IMR-90 (cell line): Measurements from ENCODE around the gene BLOC1S5. TPM values are rescaled to one million over a fixed set of nuclear protein-coding genes. Genes with fewer than 3 reads are reported as not detected.

ENCODE experiments used
- ATAC-seq: fragments of 200-7000 bp; cut with Tn5 transposase; 2 replicates; pipeline ENCODE4 v1.9.1; 2020; ENCODE audit warnings: low read depth, mild to moderate bottlenecking, moderate library complexity
- BruUV-seq: library from RNA; stranded (reverse); fragments of 400-500 nt; replicated peaks from 2 replicates; lab custom pipeline; 2021; lab: Mats Ljungman, UMichigan
- CTCF ChIA-PET: fragments of 300-600 bp; formaldehyde crosslinking; extraction: SDS; loops from one replicate; lab custom pipeline; 2021; ENCODE audit warnings: antibody characterized with exemption; lab: Yijun Ruan, JAX
- POLR2A ChIA-PET: fragments of 300-600 bp; sonication (Branson Sonifier 250); formaldehyde crosslinking; loops from one replicate; lab custom pipeline; 2022; ENCODE audit warnings: antibody characterized with exemption; ENCODE audit not compliant: unreplicated experiment; lab: Charles Lee
- DNase-seq: peaks from one replicate; pipeline ENCODE4 v3.0.0; 2013
- H2AFZ ChIP-seq: replicated peaks from 2 replicates; pipeline ENCODE3; 2013; ENCODE audit warnings: low read length, mild to moderate bottlenecking; ENCODE audit not compliant: poor library complexity
- H2AK5ac ChIP-seq: 2 replicates; pipeline ENCODE4 v1.6.1; 2013; ENCODE audit warnings: low read depth, low read length, inconsistent platforms
- H2AK9ac ChIP-seq: replicated peaks from 2 replicates; pipeline ENCODE3; 2013; ENCODE audit warnings: mild to moderate bottlenecking, low read depth, low read length, moderate library complexity; ENCODE audit not compliant: poor library complexity
- H2BK120ac ChIP-seq: 2 replicates; pipeline ENCODE4 v1.6.1; 2013; ENCODE audit warnings: low read depth, low read length, inconsistent platforms
- H2BK15ac ChIP-seq: 3 replicates; pipeline ENCODE4 v1.6.1; 2013; ENCODE audit warnings: low read depth, low read length, inconsistent platforms
- H2BK20ac ChIP-seq: 2 replicates; pipeline ENCODE4 v1.6.1; 2013; ENCODE audit warnings: low read depth, mild to moderate bottlenecking, inconsistent platforms, low read length, moderate library complexity
- H2BK5ac ChIP-seq: 2 replicates; pipeline ENCODE4 v1.6.1; 2013; ENCODE audit warnings: mild to moderate bottlenecking, low read depth, low read length, inconsistent platforms; ENCODE audit not compliant: poor library complexity, severe bottlenecking
- H3K14ac ChIP-seq: replicated peaks from 2 replicates; pipeline ENCODE4 v1.6.1; 2013; ENCODE audit warnings: low read depth, low read length, inconsistent platforms
- H3K18ac ChIP-seq: 2 replicates; pipeline ENCODE4 v1.6.1; 2013; ENCODE audit warnings: low read depth, low read length, control low read depth
- H3K23ac ChIP-seq: 2 replicates; pipeline ENCODE4 v1.6.1; 2013; ENCODE audit warnings: low read depth, low read length, inconsistent platforms
- H3K27ac ChIP-seq: 2 replicates; pipeline ENCODE4 v1.5.1; 2013; ENCODE audit warnings: mild to moderate bottlenecking, control low read depth, low read length; ENCODE audit not compliant: insufficient read depth
- H3K27me3 ChIP-seq: 2 replicates; pipeline ENCODE4 v1.6.1; 2013; ENCODE audit warnings: low read length; ENCODE audit not compliant: control insufficient read depth, insufficient read depth
- H3K36me3 ChIP-seq: 2 replicates; pipeline ENCODE4 v1.6.1; 2013; ENCODE audit warnings: low read length, mixed read lengths; ENCODE audit not compliant: control insufficient read depth, insufficient read depth
- H3K4ac ChIP-seq: 2 replicates; pipeline ENCODE4 v1.6.1; 2013; ENCODE audit warnings: low read depth, low read length, inconsistent platforms
- H3K4me1 ChIP-seq: 2 replicates; pipeline ENCODE4 v1.6.1; 2013; ENCODE audit warnings: low read length, mixed read lengths; ENCODE audit not compliant: control insufficient read depth, insufficient read depth
- H3K4me2 ChIP-seq: 2 replicates; pipeline ENCODE4 v1.6.1; 2013; ENCODE audit warnings: low read depth, mild to moderate bottlenecking, control low read depth, low read length, moderate library complexity
- H3K4me3 ChIP-seq: 2 replicates; pipeline ENCODE4 v1.5.1; 2013; ENCODE audit warnings: low read depth, mild to moderate bottlenecking, control low read depth, low read length, moderate library complexity; ENCODE audit not compliant: insufficient read depth
- H3K56ac ChIP-seq: 2 replicates; pipeline ENCODE4 v1.6.1; 2013; ENCODE audit warnings: low read length, inconsistent platforms; ENCODE audit not compliant: insufficient read depth; ENCODE audit errors: extremely low read depth
- H3K79me1 ChIP-seq, 2 experiments: 2 replicates each; pipeline ENCODE4 v1.6.1; 2013; ENCODE audit warnings: low read length in 2 of 2, inconsistent platforms in 1 of 2, low read depth in 1 of 2
- H3K9ac ChIP-seq: 2 replicates; pipeline ENCODE4 v1.6.1; 2013; ENCODE audit warnings: low read depth, low read length, control low read depth
- H3K9me1 ChIP-seq: 2 replicates; pipeline ENCODE4 v1.6.1; 2013; ENCODE audit warnings: low read length, inconsistent platforms; ENCODE audit not compliant: insufficient read depth
- H3K9me3 ChIP-seq: 2 replicates; pipeline ENCODE4 v1.6.1; 2013; ENCODE audit warnings: low read length; ENCODE audit not compliant: control insufficient read depth, insufficient read depth
- H4K20me1 ChIP-seq: 2 replicates; pipeline ENCODE4 v1.6.1; 2013; ENCODE audit warnings: low read length, inconsistent platforms; ENCODE audit not compliant: insufficient read depth
- H4K5ac ChIP-seq: 2 replicates; pipeline ENCODE4 v1.6.1; 2013; ENCODE audit warnings: mild to moderate bottlenecking, low read depth, low read length, control low read depth
- H4K8ac ChIP-seq, 2 experiments: 2 replicates each; pipeline ENCODE4 v1.6.1; 2013; ENCODE audit warnings: low read depth in 2 of 2, low read length in 2 of 2, control low read depth in 1 of 2, inconsistent platforms in 1 of 2
- H4K91ac ChIP-seq: 2 replicates; pipeline ENCODE4 v1.6.1; 2013; ENCODE audit warnings: low read depth, low read length, inconsistent platforms; ENCODE audit not compliant: insufficient read depth
- CEBPB ChIP-seq: IDR thresholded peaks from 2 replicates; pipeline ENCODE4 v1.6.1; 2012; ENCODE audit warnings: low read depth, low read length, improper control_type of control experiment
- FOS ChIP-seq: fragments of 150-350 bp; IDR thresholded peaks from 2 replicates; pipeline ENCODE4 v1.6.1; 2016; ENCODE audit warnings: low read depth, low read length
- MAZ ChIP-seq: IDR thresholded peaks from 2 replicates; pipeline ENCODE4 v1.6.1; 2012; ENCODE audit warnings: low read depth, mild to moderate bottlenecking, low read length, improper control_type of control experiment, moderate library complexity, borderline replicate concordance
- MXI1 ChIP-seq: IDR thresholded peaks from 2 replicates; pipeline ENCODE4 v1.6.1; 2012; ENCODE audit warnings: low read depth, mild to moderate bottlenecking, low read length, moderate library complexity, borderline replicate concordance
- WGBS, 2 experiments: methylation state at CpG; one replicate each; pipeline versions ENCODE4 v1.1.5 to v1.1.7; 2013; ENCODE audit warnings: missing lambda C conversion rate in 2 of 2; ENCODE audit not compliant: insufficient read length in 1 of 2; ENCODE audit errors: extremely low coverage in 2 of 2; 5-methylcytosine and 5-hydroxymethylcytosine counted together
- dilution Hi-C: fragments of 300-500 bp; cut with HindIII; formaldehyde crosslinking; loops from one replicate; pipeline ENCODE4 v1.14.3; 2018; ENCODE audit warnings: low sequenced_read_pairs; ENCODE audit not compliant: unreplicated experiment
- in situ Hi-C: fragments of 300-500 bp; cut with MboI; formaldehyde crosslinking; loops from 3 replicates; pipeline ENCODE4 v1.14.3; 2019; ENCODE audit warnings: low sequenced_read_pairs, inconsistent platforms, mixed read lengths
- intact Hi-C: fragments of 100-400 bp; cut with micrococcal nuclease; formaldehyde crosslinking; loops from 2 replicates; pipeline ENCODE4 v1.10.0; 2022
- polyA plus RNA-seq, 3 experiments: library from polyadenylated mRNA; depleted of rRNA; stranded (reverse); fragments of >200 nt; gene quantifications; 2 replicates each; pipeline ENCODE4 v1.2.3, GENCODE V29; 2012; ENCODE audit warnings: low replicate concordance in 1 of 3
- total RNA-seq: library from RNA; depleted of rRNA; stranded (reverse); fragments of >200 nt; gene quantifications from 2 replicates; pipeline ENCODE4 v1.2.3, GENCODE V29; 2012

The BLOC1S5 gene
- total and polyA plus RNA-seq, 2 of the 4 experiments (the other 2 are of a cell fraction), result 4.8 to 17.2 TPM

DNA sequence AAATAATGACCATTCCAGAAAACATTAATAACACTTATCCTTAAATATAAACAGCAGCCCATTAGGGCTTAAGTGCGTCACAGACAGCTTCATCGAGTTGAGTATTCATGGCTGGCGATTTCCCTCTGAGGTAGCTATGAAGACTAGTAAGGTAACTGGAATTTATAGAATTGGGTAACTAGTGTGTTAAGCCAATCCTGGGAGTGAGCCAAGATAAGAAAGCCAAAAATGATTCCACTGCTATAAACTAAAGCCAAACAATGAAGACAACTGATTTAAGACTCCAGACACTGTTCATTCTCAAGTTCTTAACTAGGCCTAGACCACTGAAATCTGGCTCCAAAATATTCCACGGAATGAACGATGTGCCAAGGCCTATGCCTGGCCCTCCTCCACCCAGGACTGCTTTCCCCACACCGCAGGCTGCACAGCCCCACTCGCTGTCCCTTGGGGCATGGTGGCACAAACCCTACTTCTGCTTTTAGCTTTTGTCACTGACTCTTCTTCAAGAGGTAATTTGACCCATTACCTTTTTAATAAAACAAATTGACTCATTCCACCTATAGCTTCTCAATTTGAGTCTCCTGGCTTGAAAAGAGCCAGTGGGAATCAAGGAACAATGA, 66.0 kb downstream of the BLOC1S5 start:
- Histone ChIP-seq H2AK9ac (no peak overlapping the region), H3K9me1 (no peaks in the 10 kb centered on the region), H2BK120ac (no peak overlapping the region), H2AK5ac (no peak overlapping the region), H3K23ac (no peak overlapping the region), H4K5ac (peak overlapping the region; percentile 57), H3K4me3 (no peak overlapping the region), H2BK20ac (no peak overlapping the region), H3K56ac (no peak overlapping the region), H3K4me1 (peaks cover 10% of the 10 kb centered on the region), H3K9ac (no peak overlapping the region), H3K9me3 (no peaks in the 10 kb centered on the region), H3K27me3 (no peaks in the 10 kb centered on the region), H3K36me3 (no peaks in the 10 kb centered on the region), H3K4ac (0 out of 2 replicates have a peak overlapping the region, but pooled peaks have one; percentile 28), H3K4me2 (0 out of 2 replicates have a peak overlapping the region, but pooled peaks have one; percentile 31), H3K14ac (no peak overlapping the region; the same call in 1 of the 2 replicates), H2BK5ac (peak overlapping the region; percentile 56), H4K8ac (no peak overlapping the region), H2BK15ac (no peak overlapping the region), H4K20me1 (no peaks in the 10 kb centered on the region), H4K91ac (no peak overlapping the region; the same call in 1 of the 2 replicates), H3K27ac (peak overlapping the region; percentile 86), H3K18ac (peak overlapping the region; percentile 92), H3K79me1 (no peaks in the 10 kb centered on the region), H2AFZ (no peak overlapping the region)
- ChIA-PET CTCF (interaction anchor here (0.6 to 1.5 kb wide), 3 partner anchors 13 to 361 kb away, joined by 3 to 4 read pairs (median 4); no protein-coding TSS in a partner anchor), POLR2A (no interaction called here)
- intact Hi-C loops, result no loop called here
- no peak for TF ChIP-seq MXI1
- TF ChIP-seq MAZ, result no peak
- 0 out of 2 replicates have a peak, but pooled peaks have one; percentile 10 for TF ChIP-seq FOS
- TF ChIP-seq CEBPB, result peak; percentile 77
- in situ Hi-C loops, result no loop called here
- peak; percentile 93 for DNase-seq
- no TSS peak for BruUV-seq
- peak; percentile 83 for ATAC-seq
- WGBS, 2 experiments, result 60% methylated on average over 1 of the region's 7 CpGs; no CpG with 5 or more reads in 1 of the 2 experiments
- dilution Hi-C loops, result no loop called here
